Measurements from ENCODE around the gene ADAMTS6.

DNA sequence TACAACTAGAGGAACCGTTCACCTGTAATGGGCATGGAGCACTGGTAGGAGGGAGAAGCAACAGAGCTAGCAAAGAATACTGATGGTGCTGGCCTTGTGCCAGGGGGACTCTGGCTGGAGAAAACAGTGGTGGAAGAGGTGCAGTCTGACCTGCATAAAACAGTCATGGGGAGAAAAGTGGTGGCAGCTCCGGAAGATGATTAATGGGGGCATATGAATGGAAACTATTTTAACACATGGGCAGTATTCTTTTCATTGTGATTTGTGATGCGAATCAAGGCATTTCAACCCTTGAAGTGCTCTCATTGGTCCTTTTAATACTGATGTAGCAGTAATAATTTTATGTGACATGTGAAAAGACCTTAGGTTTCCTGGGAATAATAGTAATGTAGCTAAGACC is 219.6 kb downstream of the ADAMTS6 start:
- TF ChIP-seq POLR2AphosphoS5 (IDR thresholded peaks at IDR 0.05) (no peak), POLR2A (IDR thresholded peaks at IDR 0.05) (no peak)
- TF ChIP-seq, protein P1, sequence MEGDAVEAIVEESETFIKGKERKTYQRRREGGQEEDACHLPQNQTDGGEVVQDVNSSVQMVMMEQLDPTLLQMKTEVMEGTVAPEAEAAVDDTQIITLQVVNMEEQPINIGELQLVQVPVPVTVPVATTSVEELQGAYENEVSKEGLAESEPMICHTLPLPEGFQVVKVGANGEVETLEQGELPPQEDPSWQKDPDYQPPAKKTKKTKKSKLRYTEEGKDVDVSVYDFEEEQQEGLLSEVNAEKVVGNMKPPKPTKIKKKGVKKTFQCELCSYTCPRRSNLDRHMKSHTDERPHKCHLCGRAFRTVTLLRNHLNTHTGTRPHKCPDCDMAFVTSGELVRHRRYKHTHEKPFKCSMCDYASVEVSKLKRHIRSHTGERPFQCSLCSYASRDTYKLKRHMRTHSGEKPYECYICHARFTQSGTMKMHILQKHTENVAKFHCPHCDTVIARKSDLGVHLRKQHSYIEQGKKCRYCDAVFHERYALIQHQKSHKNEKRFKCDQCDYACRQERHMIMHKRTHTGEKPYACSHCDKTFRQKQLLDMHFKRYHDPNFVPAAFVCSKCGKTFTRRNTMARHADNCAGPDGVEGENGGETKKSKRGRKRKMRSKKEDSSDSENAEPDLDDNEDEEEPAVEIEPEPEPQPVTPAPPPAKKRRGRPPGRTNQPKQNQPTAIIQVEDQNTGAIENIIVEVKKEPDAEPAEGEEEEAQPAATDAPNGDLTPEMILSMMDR (IDR thresholded peaks at IDR 0.05) = no peak
